Breast epithelium (tissue), 3 donors: ENCODE data around the gene STARD9.

Experiments
- POLR2A ChIP-seq: fragments of 450-650 bp; IDR thresholded peaks from one replicate; pipeline ENCODE4 v1.6.1; 2016; ENCODE audit warnings: antibody characterized with exemption, mild to moderate bottlenecking, moderate library complexity
- POLR2AphosphoS5 ChIP-seq, 3 donors: sonication (generic); formaldehyde crosslinking; IDR thresholded peaks; one replicate each; pipeline ENCODE4 v1.6.1; 2017; ENCODE audit warnings: antibody characterized with exemption in 3 of 3
- TF ChIP-seq, protein P1 (sequence below), 3 donors: fragments of 450-650 bp; IDR thresholded peaks; one replicate each; pipeline ENCODE4 v1.5.1; 2016 to 2017; ENCODE audit warnings: antibody characterized with exemption in 3 of 3, mild to moderate bottlenecking in 3 of 3, moderate library complexity in 3 of 3

DNA sequence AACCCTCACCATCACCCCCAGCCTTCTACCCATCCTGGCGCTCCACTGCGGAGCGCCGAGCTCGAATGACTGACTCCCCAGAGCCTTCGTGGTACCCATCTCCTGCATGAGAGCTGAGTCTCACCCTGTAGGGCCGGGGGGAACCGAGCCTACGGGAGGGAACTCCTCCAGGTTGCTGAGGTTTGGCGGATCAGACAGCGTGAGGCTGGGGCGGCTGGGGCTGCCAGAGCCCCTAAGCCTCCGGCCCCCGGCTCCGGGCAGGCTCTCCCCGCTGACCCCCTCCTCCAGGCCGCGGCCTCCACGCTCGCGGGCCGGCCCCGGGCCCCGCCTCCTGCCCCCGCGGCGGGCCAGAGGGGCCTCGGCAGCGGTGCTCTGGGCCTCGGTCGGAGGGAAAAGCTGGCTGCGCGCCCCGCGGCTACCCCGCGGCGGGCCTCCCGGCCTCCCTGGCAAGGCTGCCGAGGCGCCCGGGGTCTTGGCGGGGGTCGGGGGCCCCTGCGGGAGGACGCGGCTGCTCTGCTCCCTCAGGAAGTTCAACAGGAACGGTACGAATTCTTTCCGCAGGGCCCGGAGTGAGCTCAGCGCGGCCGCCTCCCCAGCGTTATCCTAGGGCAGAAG, 160.9 kb downstream of the STARD9 start:
- TF ChIP-seq, protein P1, sequence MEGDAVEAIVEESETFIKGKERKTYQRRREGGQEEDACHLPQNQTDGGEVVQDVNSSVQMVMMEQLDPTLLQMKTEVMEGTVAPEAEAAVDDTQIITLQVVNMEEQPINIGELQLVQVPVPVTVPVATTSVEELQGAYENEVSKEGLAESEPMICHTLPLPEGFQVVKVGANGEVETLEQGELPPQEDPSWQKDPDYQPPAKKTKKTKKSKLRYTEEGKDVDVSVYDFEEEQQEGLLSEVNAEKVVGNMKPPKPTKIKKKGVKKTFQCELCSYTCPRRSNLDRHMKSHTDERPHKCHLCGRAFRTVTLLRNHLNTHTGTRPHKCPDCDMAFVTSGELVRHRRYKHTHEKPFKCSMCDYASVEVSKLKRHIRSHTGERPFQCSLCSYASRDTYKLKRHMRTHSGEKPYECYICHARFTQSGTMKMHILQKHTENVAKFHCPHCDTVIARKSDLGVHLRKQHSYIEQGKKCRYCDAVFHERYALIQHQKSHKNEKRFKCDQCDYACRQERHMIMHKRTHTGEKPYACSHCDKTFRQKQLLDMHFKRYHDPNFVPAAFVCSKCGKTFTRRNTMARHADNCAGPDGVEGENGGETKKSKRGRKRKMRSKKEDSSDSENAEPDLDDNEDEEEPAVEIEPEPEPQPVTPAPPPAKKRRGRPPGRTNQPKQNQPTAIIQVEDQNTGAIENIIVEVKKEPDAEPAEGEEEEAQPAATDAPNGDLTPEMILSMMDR (IDR thresholded peaks at IDR 0.05) = no peak
- TF ChIP-seq POLR2A (no peak), POLR2AphosphoS5 (IDR thresholded peaks at IDR 0.05) (no peak)
